OCI-LY7 (cell line): ENCODE measurements around the gene SPATA6L.

Experiments used
- EZH2phosphoT487 ChIP-seq: fragments of 200-600 bp; sonication (generic); IDR thresholded peaks from 2 replicates; pipeline ENCODE4 v1.6.1; 2018; ENCODE audit warnings: low read depth, borderline replicate concordance, mild to moderate bottlenecking, mixed run types, antibody characterized with exemption, low read length, moderate library complexity, mixed read lengths
- TF ChIP-seq, protein P1 (sequence below): fragments of 200-600 bp; sonication (generic); conservative IDR thresholded peaks from 2 replicates; pipeline ENCODE4 v1.5.1; 2014; ENCODE audit warnings: mild to moderate bottlenecking, antibody characterized with exemption, low read length, moderate library complexity, mixed read lengths

DNA sequence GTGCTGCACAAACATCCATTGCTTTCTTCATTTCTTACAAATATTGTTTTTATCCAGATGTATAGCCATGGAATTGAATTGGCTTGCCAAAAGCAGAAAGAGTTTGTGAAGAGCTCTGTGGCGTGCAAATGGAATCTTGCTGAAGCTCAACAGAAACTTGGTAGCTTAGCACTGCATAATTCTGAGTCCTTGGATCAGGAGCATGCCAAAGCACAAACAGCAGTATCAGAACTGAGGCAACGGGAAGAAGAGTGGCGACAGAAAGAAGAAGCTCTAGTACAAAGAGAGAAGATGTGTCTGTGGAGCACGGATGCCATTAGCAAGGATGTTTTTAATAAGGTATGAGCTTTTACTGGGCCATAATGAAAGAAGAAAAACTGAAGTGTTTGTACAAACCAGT is 18.5 kb upstream of the SPATA6L start:
- TF ChIP-seq, protein P1, sequence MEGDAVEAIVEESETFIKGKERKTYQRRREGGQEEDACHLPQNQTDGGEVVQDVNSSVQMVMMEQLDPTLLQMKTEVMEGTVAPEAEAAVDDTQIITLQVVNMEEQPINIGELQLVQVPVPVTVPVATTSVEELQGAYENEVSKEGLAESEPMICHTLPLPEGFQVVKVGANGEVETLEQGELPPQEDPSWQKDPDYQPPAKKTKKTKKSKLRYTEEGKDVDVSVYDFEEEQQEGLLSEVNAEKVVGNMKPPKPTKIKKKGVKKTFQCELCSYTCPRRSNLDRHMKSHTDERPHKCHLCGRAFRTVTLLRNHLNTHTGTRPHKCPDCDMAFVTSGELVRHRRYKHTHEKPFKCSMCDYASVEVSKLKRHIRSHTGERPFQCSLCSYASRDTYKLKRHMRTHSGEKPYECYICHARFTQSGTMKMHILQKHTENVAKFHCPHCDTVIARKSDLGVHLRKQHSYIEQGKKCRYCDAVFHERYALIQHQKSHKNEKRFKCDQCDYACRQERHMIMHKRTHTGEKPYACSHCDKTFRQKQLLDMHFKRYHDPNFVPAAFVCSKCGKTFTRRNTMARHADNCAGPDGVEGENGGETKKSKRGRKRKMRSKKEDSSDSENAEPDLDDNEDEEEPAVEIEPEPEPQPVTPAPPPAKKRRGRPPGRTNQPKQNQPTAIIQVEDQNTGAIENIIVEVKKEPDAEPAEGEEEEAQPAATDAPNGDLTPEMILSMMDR: no peak
- TF ChIP-seq EZH2phosphoT487: no peak
